Mesendoderm (in vitro differentiated cells): ENCODE measurements around the gene CELA3B.

Experiments used
- DNase-seq: peaks from one replicate; pipeline ENCODE4 v3.0.0; 2013
- H2AK5ac ChIP-seq: 2 replicates; pipeline ENCODE4 v1.6.1; 2013; ENCODE audit warnings: low read length, inconsistent platforms
- H2BK120ac ChIP-seq: 2 replicates; pipeline ENCODE4 v1.6.1; 2013; ENCODE audit warnings: low read depth, mild to moderate bottlenecking, low read length, moderate library complexity, mixed read lengths
- H2BK15ac ChIP-seq: replicated peaks from 2 replicates; pipeline ENCODE4 v1.6.1; 2013; ENCODE audit warnings: low read depth, mild to moderate bottlenecking, moderate library complexity
- H2BK5ac ChIP-seq: 2 replicates; pipeline ENCODE4 v1.6.1; 2013; ENCODE audit warnings: low read length, inconsistent platforms
- H3K18ac ChIP-seq: 2 replicates; pipeline ENCODE4 v1.6.1; 2013; ENCODE audit warnings: mild to moderate bottlenecking, low read length, mixed read lengths
- H3K23ac ChIP-seq: one replicate; pipeline ENCODE4 v1.6.1; 2013; ENCODE audit warnings: low read length
- H3K27ac ChIP-seq: 2 replicates; pipeline ENCODE4 v1.5.1; 2013; ENCODE audit warnings: low read depth, mild to moderate bottlenecking, inconsistent platforms, low read length, moderate library complexity
- H3K27me3 ChIP-seq: 2 replicates; pipeline ENCODE4 v1.6.1; 2013; ENCODE audit warnings: low read length, control low read depth, mild to moderate bottlenecking, inconsistent platforms; ENCODE audit not compliant: insufficient read depth, poor library complexity
- H3K36me3 ChIP-seq: 2 replicates; pipeline ENCODE4 v1.6.1; 2013; ENCODE audit warnings: low read length, inconsistent platforms; ENCODE audit not compliant: control insufficient read depth, insufficient read depth
- H3K4ac ChIP-seq: one replicate; pipeline ENCODE4 v1.6.1; 2013; ENCODE audit warnings: low read depth, mild to moderate bottlenecking, low read length, moderate library complexity
- H3K4me1 ChIP-seq: 2 replicates; pipeline ENCODE4 v1.6.1; 2013; ENCODE audit warnings: low read depth, low read length, inconsistent platforms; ENCODE audit not compliant: control insufficient read depth
- H3K4me2 ChIP-seq: 2 replicates; pipeline ENCODE4 v1.6.1; 2013; ENCODE audit warnings: low read length
- H3K4me3 ChIP-seq: 2 replicates; pipeline ENCODE4 v1.5.1; 2013; ENCODE audit warnings: mild to moderate bottlenecking, low read length
- H3K56ac ChIP-seq: one replicate; pipeline ENCODE4 v1.6.1; 2013; ENCODE audit warnings: low read length
- H3K79me1 ChIP-seq: 2 replicates; pipeline ENCODE4 v1.6.1; 2013; ENCODE audit warnings: low read length, inconsistent platforms
- H3K79me2 ChIP-seq: 2 replicates; pipeline ENCODE4 v1.6.1; 2013; ENCODE audit warnings: mild to moderate bottlenecking, low read length; ENCODE audit not compliant: control insufficient read depth, insufficient read depth
- H3K9ac ChIP-seq: 2 replicates; pipeline ENCODE4 v1.6.1; 2013; ENCODE audit warnings: low read length, inconsistent platforms
- H4K5ac ChIP-seq: one replicate; pipeline ENCODE4 v1.6.1; 2013; ENCODE audit warnings: low read length
- H4K8ac ChIP-seq: one replicate; pipeline ENCODE4 v1.6.1; 2013; ENCODE audit warnings: low read depth, mild to moderate bottlenecking, control low read depth, low read length, moderate library complexity
- WGBS: extraction: QIAGEN DNeasy Blood & Tissue Kit; methylation state at CpG from one replicate; pipeline ENCODE4 v1.1.7; 2013; ENCODE audit warnings: low lambda C conversion rate, missing lambda C conversion rate; ENCODE audit not compliant: insufficient coverage; ENCODE audit errors: extremely low coverage; 5-methylcytosine and 5-hydroxymethylcytosine counted together

CELA3B gene

DNA sequence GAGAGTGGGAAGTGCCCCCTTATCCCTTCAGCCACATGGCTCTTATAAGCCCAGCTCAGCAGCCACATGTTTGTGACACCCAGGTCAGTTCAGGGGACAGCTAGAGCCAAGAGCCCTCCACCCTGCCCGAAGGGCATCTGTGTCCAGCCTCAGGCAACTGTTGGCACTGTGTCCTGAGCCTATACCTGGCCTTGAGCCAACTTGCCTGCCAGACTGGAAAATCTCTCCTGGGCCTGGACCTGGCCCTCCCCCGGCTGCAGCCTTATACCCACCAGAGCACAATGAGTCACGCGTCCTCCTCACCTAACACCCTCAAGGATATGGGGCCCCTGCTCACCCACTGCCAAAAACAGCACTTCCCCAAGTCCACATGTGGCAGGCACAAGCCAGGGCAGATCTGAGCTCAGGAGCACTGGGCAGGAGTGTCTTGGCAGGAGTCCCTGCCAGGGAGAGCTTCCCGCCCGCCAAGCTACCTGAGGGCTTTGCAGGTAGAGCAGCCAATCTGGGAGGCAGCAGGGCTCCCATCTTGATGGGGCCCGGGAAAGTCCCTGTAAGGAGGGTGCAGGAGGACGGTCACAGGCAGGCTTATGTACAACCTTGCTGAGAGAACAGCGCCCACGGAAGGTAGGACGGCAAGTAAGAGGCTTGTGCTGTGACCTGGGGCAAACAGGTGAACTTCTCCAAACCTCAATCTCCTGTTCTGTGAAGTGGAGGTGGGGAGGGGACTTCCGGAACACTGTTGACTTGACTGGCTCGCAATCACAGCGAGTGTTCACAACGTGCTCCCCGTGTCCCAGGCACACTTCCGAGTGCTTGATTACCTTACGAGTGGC, 19.9 kb upstream of the CELA3B start:
- WGBS = no CpG with 5 or more reads among the region's 18 CpGs

DNA sequence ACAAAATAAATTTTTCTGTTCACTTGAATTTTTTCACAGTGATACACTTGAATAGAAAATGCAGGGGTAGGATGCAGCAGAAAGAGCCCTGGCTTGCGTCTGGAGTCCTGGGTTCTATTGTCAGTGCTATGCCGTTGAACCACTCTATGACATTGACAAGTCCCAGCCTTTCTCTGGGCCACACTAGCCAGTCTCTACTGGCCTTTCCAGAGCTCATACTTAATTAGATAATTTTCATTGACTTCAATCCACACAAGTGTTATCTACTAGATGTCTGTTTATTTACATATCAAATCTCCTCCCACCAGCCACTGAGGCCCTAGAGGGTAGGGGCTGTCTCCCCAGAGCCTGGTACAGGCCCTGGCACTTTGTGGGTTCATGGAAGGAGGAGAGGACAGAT, 15.5 kb upstream of the CELA3B start:
- Histone ChIP-seq H3K4me1 (peaks cover 4% of the 10 kb centered on the region), H3K23ac (no peak overlapping the region), H3K27me3 (no peaks in the 10 kb centered on the region), H3K56ac (no peak overlapping the region), H3K4me2 (no peak overlapping the region), H4K8ac (no peak overlapping the region), H3K4me3 (no peak overlapping the region), H3K79me2 (no peaks in the 10 kb centered on the region), H3K36me3 (no peaks in the 10 kb centered on the region), H3K79me1 (no peaks in the 10 kb centered on the region), H2BK15ac (no peak overlapping the region), H2AK5ac (no peak overlapping the region), H3K4ac (no peak overlapping the region), H3K9ac (no peak overlapping the region), H3K27ac (no peak overlapping the region), H2BK120ac (no peak overlapping the region), H4K5ac (no peak overlapping the region), H2BK5ac (no peak overlapping the region), H3K18ac (no peak overlapping the region)
- no CpG with 5 or more reads among the region's 2 CpGs for WGBS
- DNase-seq = no peak

More for the DNA sequence above, 19.9 kb upstream of the CELA3B start:
- Histone ChIP-seq H3K79me1 (no peaks in the 10 kb centered on the region), H2BK5ac (peak overlapping the region; percentile 54), H4K8ac (no peak overlapping the region), H3K4me1 (peaks cover 10% of the 10 kb centered on the region), H3K4me2 (no peak overlapping the region), H3K56ac (peak overlapping the region; percentile 79), H3K9ac (no peak overlapping the region), H3K79me2 (no peaks in the 10 kb centered on the region), H2AK5ac (peak overlapping the region; percentile 73), H2BK15ac (no peak overlapping the region), H3K27ac (no peak overlapping the region), H3K27me3 (no peaks in the 10 kb centered on the region), H2BK120ac (no peak overlapping the region), H3K18ac (no peak overlapping the region), H3K4me3 (no peak overlapping the region), H3K23ac (no peak overlapping the region), H3K4ac (peak overlapping the region; percentile 49), H3K36me3 (no peaks in the 10 kb centered on the region), H4K5ac (no peak overlapping the region)
- no peak for DNase-seq

DNA sequence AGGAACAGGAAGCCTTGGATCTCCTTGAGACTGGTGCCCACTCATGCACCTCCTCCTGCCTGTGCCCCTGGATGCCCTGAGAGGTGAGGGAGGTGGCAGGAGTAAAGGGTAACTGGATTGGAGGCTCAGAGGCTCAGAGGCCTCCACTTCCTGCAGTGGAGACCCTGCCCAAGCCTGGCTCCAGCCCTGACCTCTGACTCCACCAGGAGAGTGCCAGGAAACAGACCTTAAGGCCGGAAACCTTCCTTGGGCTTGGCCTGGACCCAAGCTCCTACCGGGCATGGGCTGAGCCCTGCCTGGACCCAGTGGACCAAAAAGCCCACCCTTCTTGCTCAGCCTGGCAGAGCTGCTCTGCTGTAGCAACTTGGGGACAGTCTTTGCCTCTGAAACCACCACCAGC, 15.0 kb upstream of the CELA3B start:
- Histone ChIP-seq H3K9ac (no peak overlapping the region), H3K36me3 (no peaks in the 10 kb centered on the region), H2AK5ac (no peak overlapping the region), H3K4me1 (no peaks in the 10 kb centered on the region), H3K4ac (no peak overlapping the region), H4K5ac (no peak overlapping the region), H3K56ac (peak overlapping the region; percentile 27), H3K27ac (no peak overlapping the region), H2BK5ac (no peak overlapping the region), H3K79me1 (no peaks in the 10 kb centered on the region), H4K8ac (no peak overlapping the region), H3K4me3 (no peak overlapping the region), H2BK15ac (no peak overlapping the region), H3K23ac (peak overlapping the region; percentile 7), H2BK120ac (no peak overlapping the region), H3K79me2 (no peaks in the 10 kb centered on the region), H3K27me3 (no peaks in the 10 kb centered on the region), H3K18ac (no peak overlapping the region), H3K4me2 (no peak overlapping the region)
- WGBS = no CpG with 5 or more reads among the region's 2 CpGs
- no peak for DNase-seq

DNA sequence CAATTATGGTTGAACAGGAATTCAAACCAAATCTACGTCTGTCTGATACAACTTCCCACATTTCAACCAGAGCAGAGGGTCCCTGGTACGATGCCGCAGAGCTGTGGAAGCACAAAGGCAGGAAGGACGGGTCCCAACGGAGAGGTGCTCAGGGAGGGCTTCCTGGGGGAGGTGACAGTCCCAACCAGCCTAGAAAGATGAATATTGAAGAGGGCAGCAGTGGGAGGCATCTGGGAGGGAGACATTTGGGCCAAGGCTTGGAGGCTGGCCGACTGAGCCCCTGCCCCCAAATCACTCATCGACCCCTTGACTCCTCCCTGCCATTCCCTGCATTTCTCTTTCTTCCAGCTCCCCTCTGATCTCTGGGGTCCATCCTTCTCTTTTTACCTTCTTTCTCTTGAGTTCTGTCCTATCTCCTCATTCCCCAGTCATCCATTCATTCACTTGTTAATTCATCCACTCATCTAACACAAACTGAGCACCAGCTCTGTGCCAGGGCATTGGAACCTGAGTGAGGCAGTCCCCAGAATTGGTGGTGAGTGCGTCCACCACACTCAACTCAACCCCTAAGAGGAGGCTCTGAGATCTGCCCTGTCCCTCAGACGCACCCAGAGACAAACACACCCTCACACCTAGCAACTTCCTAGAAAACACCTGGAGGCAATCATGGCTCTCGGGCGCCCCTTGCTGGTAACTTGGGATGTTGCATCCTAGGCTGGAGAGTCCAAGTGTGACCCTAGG, 13.2 kb upstream of the CELA3B start:
- no CpG with 5 or more reads among the region's 11 CpGs for WGBS
- Histone ChIP-seq H2BK5ac (no peak overlapping the region), H3K36me3 (no peaks in the 10 kb centered on the region), H3K4me1 (no peaks in the 10 kb centered on the region), H3K27ac (no peak overlapping the region), H2BK15ac (no peak overlapping the region), H2AK5ac (no peak overlapping the region), H3K4me2 (no peak overlapping the region), H3K4me3 (no peak overlapping the region), H2BK120ac (no peak overlapping the region), H3K79me2 (no peaks in the 10 kb centered on the region), H3K79me1 (no peaks in the 10 kb centered on the region), H3K9ac (no peak overlapping the region), H3K27me3 (no peaks in the 10 kb centered on the region), H3K23ac (no peak overlapping the region), H3K4ac (no peak overlapping the region), H3K18ac (no peak overlapping the region), H4K8ac (no peak overlapping the region), H3K56ac (peak overlapping the region; percentile 43), H4K5ac (no peak overlapping the region)
- peak; percentile 89 for DNase-seq

DNA sequence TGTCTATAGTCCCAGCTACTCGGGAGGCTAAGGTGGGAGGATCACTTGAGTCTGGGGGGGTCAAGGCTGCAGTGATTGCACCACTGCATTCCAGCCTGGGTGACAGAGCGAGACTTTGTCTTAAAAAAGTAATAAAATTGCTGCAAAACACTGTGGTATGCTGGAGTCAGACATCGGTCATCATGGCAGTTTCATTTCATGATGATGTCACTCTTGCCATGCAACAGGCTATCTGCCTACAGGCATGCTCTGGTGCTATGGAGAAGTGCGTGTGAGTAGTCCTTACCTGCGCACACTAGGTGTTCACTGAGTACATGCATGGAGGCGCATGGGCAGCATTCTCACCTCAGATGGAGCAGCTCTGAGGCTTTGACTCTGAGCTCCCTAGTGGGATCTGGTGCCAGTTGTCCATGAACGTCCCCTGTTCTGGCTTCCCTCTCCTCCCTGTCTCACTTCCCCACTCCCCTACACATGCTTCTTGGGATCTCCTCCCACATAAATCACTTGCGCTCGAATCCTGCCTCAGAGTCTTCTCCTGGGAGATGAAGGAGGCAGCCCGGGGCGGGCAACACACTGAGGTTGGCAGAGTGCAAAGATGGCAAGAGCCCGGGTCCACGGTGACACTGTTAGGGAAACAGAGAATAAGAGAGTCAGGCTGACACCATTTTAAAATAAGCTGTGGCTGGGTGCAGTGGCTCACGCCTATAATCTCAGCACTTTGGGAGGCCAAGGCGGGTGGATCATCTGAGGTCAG, 10.4 kb upstream of the CELA3B start:
- Histone ChIP-seq H2BK120ac (no peak overlapping the region), H3K36me3 (no peaks in the 10 kb centered on the region), H3K4ac (no peak overlapping the region), H3K9ac (no peak overlapping the region), H3K27ac (no peak overlapping the region), H4K8ac (no peak overlapping the region), H3K4me1 (no peaks in the 10 kb centered on the region), H3K79me2 (no peaks in the 10 kb centered on the region), H2BK15ac (no peak overlapping the region), H3K4me3 (no peak overlapping the region), H3K27me3 (no peaks in the 10 kb centered on the region), H3K18ac (no peak overlapping the region), H2BK5ac (no peak overlapping the region), H2AK5ac (no peak overlapping the region), H3K4me2 (no peak overlapping the region), H3K79me1 (no peaks in the 10 kb centered on the region), H3K56ac (no peak overlapping the region), H4K5ac (no peak overlapping the region), H3K23ac (no peak overlapping the region)
- DNase-seq = no peak
- WGBS = no CpG with 5 or more reads among the region's 15 CpGs
